HepG2 (cell line): ENCODE results near the gene NDUFS2. TPM values are rescaled to one million over a fixed set of nuclear protein-coding genes. Genes with fewer than 3 reads are reported as not detected.

ENCODE experiments used
- GATA4 ChIP-seq: sonication (generic); IDR thresholded peaks from 2 replicates; pipeline ENCODE4 v1.6.1; 2016; ENCODE audit warnings: antibody characterized with exemption, low read depth, borderline replicate concordance
- KAT7 ChIP-seq: IDR thresholded peaks from 2 replicates; pipeline ENCODE4 v1.6.1; 2018; ENCODE audit warnings: borderline replicate concordance, missing compliant biosample characterization
- MIXL1 ChIP-seq: IDR thresholded peaks from 2 replicates; pipeline ENCODE4 v1.6.1; 2016
- POLR2G ChIP-seq: fragments of 200-400 bp; formaldehyde crosslinking; IDR thresholded peaks from 2 replicates; pipeline ENCODE4 v1.6.1; 2018; ENCODE audit warnings: mild to moderate bottlenecking, low read depth, low read length, moderate library complexity
- RFX3 ChIP-seq: IDR thresholded peaks from 2 replicates; pipeline ENCODE4 v1.6.1; 2016; ENCODE audit warnings: missing biosample characterization, missing genetic modification reagents
- SOX5 ChIP-seq: IDR thresholded peaks from 2 replicates; pipeline ENCODE4 v1.6.1; 2016; ENCODE audit warnings: borderline replicate concordance
- ZFP91 ChIP-seq: sonication (generic); formaldehyde crosslinking; IDR thresholded peaks from 2 replicates; pipeline ENCODE4 v1.9.0; 2022; ENCODE audit warnings: missing genetic modification reagents, mild to moderate bottlenecking, borderline replicate concordance
- ZNF225 ChIP-seq: sonication (generic); formaldehyde crosslinking; IDR thresholded peaks from 2 replicates; pipeline ENCODE4 v1.4.0; 2020; ENCODE audit warnings: mild to moderate bottlenecking, missing genetic modification reagents
- ZNF570 ChIP-seq: sonication (generic); formaldehyde crosslinking; IDR thresholded peaks from 2 replicates; pipeline ENCODE4 v1.4.0; 2020; ENCODE audit warnings: mild to moderate bottlenecking, missing genetic modification reagents, borderline replicate concordance
- ZNF614 ChIP-seq: IDR thresholded peaks from 2 replicates; pipeline ENCODE4 v1.6.1; 2018; ENCODE audit warnings: missing biosample characterization, missing genetic modification reagents, inconsistent platforms, borderline replicate concordance
- ZNF746 ChIP-seq: sonication (generic); formaldehyde crosslinking; IDR thresholded peaks from 2 replicates; pipeline ENCODE4 v1.8.0; 2022; ENCODE audit warnings: mild to moderate bottlenecking, missing genetic modification reagents
- ZNF781 ChIP-seq: sonication (generic); formaldehyde crosslinking; IDR thresholded peaks from 2 replicates; pipeline ENCODE4 v1.5.1; 2020; ENCODE audit warnings: borderline replicate concordance, mild to moderate bottlenecking, missing genetic modification reagents; ENCODE audit errors: not compliant biosample characterization
- ZNF800 ChIP-seq: sonication (generic); formaldehyde crosslinking; IDR thresholded peaks from 2 replicates; pipeline ENCODE4 v1.4.0; 2020; ENCODE audit warnings: missing genetic modification reagents
- polyA plus RNA-seq, 8 experiments: library from polyadenylated mRNA; depleted of rRNA in 3 of 8; stranded (reverse) in 7 of 8; unstranded in 1 of 8; fragments of >200 nt; fragmentation: Illumina TruSeq in 4 of 8; extraction: Trizol in 4 of 8; gene quantifications; 2 replicates each; pipeline versions ENCODE4 v1.2.1 to v1.2.3, GENCODE V29; 2011 to 2016; ENCODE audit warnings: low read depth in 4 of 8, missing spikeins in 1 of 8, mixed read lengths in 1 of 8; ENCODE audit not compliant: insufficient read depth in 1 of 8
- total RNA-seq, 5 experiments: library from RNA; depleted of rRNA; stranded (reverse); fragments of >200 nt; fragmentation: Illumina TruSeq; extraction: Trizol; gene quantifications; 2 replicates each; pipeline ENCODE4 v1.2.3, GENCODE V29; 2016; ENCODE audit warnings: low read depth in 1 of 5
- TF ChIP-seq, protein P1 (sequence below): sonication (generic); formaldehyde crosslinking; IDR thresholded peaks from 2 replicates; pipeline ENCODE4 v1.4.0; 2020; ENCODE audit warnings: mild to moderate bottlenecking, missing genetic modification reagents, borderline replicate concordance
- TF ChIP-seq, protein P2 (sequence below): sonication (generic); formaldehyde crosslinking; conservative IDR thresholded peaks from 2 replicates; pipeline ENCODE4 v1.4.0; 2020; ENCODE audit warnings: mild to moderate bottlenecking, missing genetic modification reagents, moderate library complexity
- TF ChIP-seq, protein P3 (sequence below): sonication (generic); formaldehyde crosslinking; IDR thresholded peaks from 2 replicates; pipeline ENCODE4 v1.4.0; 2020; ENCODE audit warnings: missing genetic modification reagents

NDUFS2 gene
- total and polyA plus RNA-seq, 2 of the 13 experiments (the other 11 are each of a cell fraction or from before 2014, with no cell fraction given), result 89.9 to 118 TPM

GRCh38 chr1:161223805-161224694 lies 21.9 kb downstream of the NDUFS2 start (continued):
- TF ChIP-seq ZNF800 (CRISPR knock-in tag), result 0 out of 2 replicates have a peak, but pooled peaks have one; percentile 28
- TF ChIP-seq ZNF781 (CRISPR knock-in tag), result no peak
- TF ChIP-seq ZNF225 (CRISPR knock-in tag), result no peak
- TF ChIP-seq POLR2G, result peak; percentile 57; the same call in 1 of the 2 replicates
- TF ChIP-seq ZNF570, result no peak
- TF ChIP-seq, protein P1, sequence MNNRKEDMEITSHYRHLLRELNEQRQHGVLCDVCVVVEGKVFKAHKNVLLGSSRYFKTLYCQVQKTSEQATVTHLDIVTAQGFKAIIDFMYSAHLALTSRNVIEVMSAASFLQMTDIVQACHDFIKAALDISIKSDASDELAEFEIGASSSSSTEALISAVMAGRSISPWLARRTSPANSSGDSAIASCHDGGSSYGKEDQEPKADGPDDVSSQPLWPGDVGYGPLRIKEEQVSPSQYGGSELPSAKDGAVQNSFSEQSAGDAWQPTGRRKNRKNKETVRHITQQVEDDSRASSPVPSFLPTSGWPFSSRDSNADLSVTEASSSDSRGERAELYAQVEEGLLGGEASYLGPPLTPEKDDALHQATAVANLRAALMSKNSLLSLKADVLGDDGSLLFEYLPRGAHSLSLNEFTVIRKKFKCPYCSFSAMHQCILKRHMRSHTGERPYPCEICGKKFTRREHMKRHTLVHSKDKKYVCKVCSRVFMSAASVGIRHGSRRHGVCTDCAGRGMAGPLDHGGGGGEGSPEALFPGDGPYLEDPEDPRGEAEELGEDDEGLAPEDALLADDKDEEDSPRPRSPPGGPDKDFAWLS (CRISPR knock-in tag), result no peak
- no peak for TF ChIP-seq ZFP91
- no peak for TF ChIP-seq RFX3 (CRISPR knock-in tag)
- TF ChIP-seq SOX5 (CRISPR knock-in tag), result peak; percentile 83
- TF ChIP-seq, protein P2, sequence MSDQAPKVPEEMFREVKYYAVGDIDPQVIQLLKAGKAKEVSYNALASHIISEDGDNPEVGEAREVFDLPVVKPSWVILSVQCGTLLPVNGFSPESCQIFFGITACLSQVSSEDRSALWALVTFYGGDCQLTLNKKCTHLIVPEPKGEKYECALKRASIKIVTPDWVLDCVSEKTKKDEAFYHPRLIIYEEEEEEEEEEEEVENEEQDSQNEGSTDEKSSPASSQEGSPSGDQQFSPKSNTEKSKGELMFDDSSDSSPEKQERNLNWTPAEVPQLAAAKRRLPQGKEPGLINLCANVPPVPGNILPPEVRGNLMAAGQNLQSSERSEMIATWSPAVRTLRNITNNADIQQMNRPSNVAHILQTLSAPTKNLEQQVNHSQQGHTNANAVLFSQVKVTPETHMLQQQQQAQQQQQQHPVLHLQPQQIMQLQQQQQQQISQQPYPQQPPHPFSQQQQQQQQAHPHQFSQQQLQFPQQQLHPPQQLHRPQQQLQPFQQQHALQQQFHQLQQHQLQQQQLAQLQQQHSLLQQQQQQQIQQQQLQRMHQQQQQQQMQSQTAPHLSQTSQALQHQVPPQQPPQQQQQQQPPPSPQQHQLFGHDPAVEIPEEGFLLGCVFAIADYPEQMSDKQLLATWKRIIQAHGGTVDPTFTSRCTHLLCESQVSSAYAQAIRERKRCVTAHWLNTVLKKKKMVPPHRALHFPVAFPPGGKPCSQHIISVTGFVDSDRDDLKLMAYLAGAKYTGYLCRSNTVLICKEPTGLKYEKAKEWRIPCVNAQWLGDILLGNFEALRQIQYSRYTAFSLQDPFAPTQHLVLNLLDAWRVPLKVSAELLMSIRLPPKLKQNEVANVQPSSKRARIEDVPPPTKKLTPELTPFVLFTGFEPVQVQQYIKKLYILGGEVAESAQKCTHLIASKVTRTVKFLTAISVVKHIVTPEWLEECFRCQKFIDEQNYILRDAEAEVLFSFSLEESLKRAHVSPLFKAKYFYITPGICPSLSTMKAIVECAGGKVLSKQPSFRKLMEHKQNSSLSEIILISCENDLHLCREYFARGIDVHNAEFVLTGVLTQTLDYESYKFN (CRISPR knock-in tag), result peak; percentile 99
- TF ChIP-seq KAT7 (CRISPR knock-in tag), result no peak
- peak; percentile 98 for TF ChIP-seq GATA4
- TF ChIP-seq MIXL1 (CRISPR knock-in tag), result peak; percentile 74
- peak; percentile 90 for TF ChIP-seq ZNF746
- TF ChIP-seq ZNF614 (CRISPR knock-in tag), result no peak
- TF ChIP-seq, protein P3, sequence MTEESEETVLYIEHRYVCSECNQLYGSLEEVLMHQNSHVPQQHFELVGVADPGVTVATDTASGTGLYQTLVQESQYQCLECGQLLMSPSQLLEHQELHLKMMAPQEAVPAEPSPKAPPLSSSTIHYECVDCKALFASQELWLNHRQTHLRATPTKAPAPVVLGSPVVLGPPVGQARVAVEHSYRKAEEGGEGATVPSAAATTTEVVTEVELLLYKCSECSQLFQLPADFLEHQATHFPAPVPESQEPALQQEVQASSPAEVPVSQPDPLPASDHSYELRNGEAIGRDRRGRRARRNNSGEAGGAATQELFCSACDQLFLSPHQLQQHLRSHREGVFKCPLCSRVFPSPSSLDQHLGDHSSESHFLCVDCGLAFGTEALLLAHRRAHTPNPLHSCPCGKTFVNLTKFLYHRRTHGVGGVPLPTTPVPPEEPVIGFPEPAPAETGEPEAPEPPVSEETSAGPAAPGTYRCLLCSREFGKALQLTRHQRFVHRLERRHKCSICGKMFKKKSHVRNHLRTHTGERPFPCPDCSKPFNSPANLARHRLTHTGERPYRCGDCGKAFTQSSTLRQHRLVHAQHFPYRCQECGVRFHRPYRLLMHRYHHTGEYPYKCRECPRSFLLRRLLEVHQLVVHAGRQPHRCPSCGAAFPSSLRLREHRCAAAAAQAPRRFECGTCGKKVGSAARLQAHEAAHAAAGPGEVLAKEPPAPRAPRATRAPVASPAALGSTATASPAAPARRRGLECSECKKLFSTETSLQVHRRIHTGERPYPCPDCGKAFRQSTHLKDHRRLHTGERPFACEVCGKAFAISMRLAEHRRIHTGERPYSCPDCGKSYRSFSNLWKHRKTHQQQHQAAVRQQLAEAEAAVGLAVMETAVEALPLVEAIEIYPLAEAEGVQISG (CRISPR knock-in tag), result peak; percentile 46; the same call in 1 of the 2 replicates
